ENCODE results near the gene MECP2.

DNA sequence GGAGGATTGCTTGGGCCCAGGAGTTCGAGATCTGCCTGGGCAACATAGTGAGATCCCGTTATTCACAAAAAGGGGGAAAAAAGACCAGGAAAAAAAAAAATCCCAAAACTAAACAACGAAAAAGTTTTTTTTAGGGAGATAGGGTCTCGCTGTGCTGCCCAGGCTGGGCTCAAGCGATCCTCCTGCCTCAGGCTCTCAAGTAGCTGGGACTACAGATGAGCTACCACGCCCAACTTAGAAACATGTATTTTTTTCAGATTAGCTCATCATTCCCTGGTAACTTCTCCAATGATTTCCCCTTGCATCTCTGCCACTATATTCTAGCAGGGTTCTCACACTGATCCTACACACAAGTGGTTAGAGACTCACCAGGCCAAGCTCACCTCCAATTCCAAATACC, 53.4 kb downstream of the MECP2 start:
- TF ChIP-seq EZH2 (IDR thresholded peaks at IDR 0.05; ENCODE audit: borderline replicate concordance, control insufficient read depth, low read depth, low read length), result no peak
- TF ChIP-seq MEF2A (IDR thresholded peaks at IDR 0.05; ENCODE audit: insufficient read depth, low read depth, low read length), result no peak
- no peak for TF ChIP-seq RAD21 (IDR thresholded peaks at IDR 0.05; ENCODE audit: insufficient read depth, low read depth, low read length)
- no peak for TF ChIP-seq EGR1 (IDR thresholded peaks at IDR 0.05; ENCODE audit: borderline replicate concordance in 1 of 2, low read depth in 2 of 2, low read length in 2 of 2)
- TF ChIP-seq, protein P1, sequence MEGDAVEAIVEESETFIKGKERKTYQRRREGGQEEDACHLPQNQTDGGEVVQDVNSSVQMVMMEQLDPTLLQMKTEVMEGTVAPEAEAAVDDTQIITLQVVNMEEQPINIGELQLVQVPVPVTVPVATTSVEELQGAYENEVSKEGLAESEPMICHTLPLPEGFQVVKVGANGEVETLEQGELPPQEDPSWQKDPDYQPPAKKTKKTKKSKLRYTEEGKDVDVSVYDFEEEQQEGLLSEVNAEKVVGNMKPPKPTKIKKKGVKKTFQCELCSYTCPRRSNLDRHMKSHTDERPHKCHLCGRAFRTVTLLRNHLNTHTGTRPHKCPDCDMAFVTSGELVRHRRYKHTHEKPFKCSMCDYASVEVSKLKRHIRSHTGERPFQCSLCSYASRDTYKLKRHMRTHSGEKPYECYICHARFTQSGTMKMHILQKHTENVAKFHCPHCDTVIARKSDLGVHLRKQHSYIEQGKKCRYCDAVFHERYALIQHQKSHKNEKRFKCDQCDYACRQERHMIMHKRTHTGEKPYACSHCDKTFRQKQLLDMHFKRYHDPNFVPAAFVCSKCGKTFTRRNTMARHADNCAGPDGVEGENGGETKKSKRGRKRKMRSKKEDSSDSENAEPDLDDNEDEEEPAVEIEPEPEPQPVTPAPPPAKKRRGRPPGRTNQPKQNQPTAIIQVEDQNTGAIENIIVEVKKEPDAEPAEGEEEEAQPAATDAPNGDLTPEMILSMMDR (IDR thresholded peaks at IDR 0.05 in 2 of 3, conservative IDR thresholded peaks at IDR 0.05 in 1 of 3; ENCODE audit: control insufficient read depth in 2 of 3, extremely low read depth in 1 of 3, insufficient read depth in 1 of 3, low read depth in 3 of 3, low read length in 3 of 3), result no peak
- TF ChIP-seq, protein P2, sequence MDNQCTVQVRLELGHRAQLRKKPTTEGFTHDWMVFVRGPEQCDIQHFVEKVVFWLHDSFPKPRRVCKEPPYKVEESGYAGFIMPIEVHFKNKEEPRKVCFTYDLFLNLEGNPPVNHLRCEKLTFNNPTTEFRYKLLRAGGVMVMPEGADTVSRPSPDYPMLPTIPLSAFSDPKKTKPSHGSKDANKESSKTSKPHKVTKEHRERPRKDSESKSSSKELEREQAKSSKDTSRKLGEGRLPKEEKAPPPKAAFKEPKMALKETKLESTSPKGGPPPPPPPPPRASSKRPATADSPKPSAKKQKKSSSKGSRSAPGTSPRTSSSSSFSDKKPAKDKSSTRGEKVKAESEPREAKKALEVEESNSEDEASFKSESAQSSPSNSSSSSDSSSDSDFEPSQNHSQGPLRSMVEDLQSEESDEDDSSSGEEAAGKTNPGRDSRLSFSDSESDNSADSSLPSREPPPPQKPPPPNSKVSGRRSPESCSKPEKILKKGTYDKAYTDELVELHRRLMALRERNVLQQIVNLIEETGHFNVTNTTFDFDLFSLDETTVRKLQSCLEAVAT (IDR thresholded peaks at IDR 0.05), result no peak
- TF ChIP-seq POLR2A (IDR thresholded peaks at IDR 0.05; ENCODE audit: low read depth, low read length), result no peak
- TF ChIP-seq SREBF1 (IDR thresholded peaks at IDR 0.05; ENCODE audit: low read length), result no peak
- TF ChIP-seq RCOR1 (conservative IDR thresholded peaks at IDR 0.05; ENCODE audit: low read depth, low read length), result no peak
- no peak for TF ChIP-seq ZNF24 (IDR thresholded peaks at IDR 0.05)
- TF ChIP-seq MEF2B (IDR thresholded peaks at IDR 0.05; ENCODE audit: partially characterized antibody, poor library complexity, severe bottlenecking), result no peak
- TF ChIP-seq BCL11A (IDR thresholded peaks at IDR 0.05; ENCODE audit: low read depth, low read length), result no peak

Data from GM12878 (cell line).